Fibroblast of mammary gland (primary cell): Measurements from ENCODE around the gene FBXW8.
A peak's percentile ranks its signal among the peaks of the same experiment; 100 is the strongest.

ENCODE experiments used
- DNase-seq: peaks from one replicate; pipeline ENCODE4 v3.0.0-alpha.2; 2010; ENCODE audit warnings: low read depth
- H3K4me3 ChIP-seq: 2 replicates; pipeline ENCODE4 v1.5.1; 2011; ENCODE audit warnings: low read depth, mild to moderate bottlenecking, low read length, moderate library complexity; ENCODE audit not compliant: control insufficient read depth
- TF ChIP-seq, protein P1 (sequence below): conservative IDR thresholded peaks from 2 replicates; pipeline ENCODE4 v1.5.1; 2011; ENCODE audit warnings: low read depth, low read length, inconsistent platforms; ENCODE audit not compliant: control insufficient read depth, insufficient read depth

FBXW8 gene

DNA sequence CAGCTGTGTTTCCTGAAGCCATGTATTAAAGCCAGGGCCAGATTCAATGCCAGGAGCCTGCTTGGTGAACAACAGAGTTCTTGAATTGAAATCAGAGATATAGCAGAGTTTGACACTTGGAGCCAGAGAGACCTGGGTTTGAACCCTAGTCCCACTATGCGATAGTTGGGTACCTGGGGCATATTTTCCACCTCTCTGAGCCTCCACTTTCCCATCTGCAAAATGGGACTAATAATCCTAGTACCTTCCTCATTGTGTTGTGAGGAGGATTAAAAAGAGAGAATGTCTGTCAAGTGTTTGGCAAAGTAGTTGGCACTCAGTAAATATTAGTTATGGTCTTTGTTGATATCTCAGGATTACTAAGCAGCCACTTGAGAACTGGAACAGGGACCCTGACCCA lies 23.5 kb upstream of the FBXW8 start:
- DNase-seq: no peak
- H3K4me3 ChIP-seq: no peak overlapping the region
- TF ChIP-seq, protein P1, sequence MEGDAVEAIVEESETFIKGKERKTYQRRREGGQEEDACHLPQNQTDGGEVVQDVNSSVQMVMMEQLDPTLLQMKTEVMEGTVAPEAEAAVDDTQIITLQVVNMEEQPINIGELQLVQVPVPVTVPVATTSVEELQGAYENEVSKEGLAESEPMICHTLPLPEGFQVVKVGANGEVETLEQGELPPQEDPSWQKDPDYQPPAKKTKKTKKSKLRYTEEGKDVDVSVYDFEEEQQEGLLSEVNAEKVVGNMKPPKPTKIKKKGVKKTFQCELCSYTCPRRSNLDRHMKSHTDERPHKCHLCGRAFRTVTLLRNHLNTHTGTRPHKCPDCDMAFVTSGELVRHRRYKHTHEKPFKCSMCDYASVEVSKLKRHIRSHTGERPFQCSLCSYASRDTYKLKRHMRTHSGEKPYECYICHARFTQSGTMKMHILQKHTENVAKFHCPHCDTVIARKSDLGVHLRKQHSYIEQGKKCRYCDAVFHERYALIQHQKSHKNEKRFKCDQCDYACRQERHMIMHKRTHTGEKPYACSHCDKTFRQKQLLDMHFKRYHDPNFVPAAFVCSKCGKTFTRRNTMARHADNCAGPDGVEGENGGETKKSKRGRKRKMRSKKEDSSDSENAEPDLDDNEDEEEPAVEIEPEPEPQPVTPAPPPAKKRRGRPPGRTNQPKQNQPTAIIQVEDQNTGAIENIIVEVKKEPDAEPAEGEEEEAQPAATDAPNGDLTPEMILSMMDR: no peak

DNA sequence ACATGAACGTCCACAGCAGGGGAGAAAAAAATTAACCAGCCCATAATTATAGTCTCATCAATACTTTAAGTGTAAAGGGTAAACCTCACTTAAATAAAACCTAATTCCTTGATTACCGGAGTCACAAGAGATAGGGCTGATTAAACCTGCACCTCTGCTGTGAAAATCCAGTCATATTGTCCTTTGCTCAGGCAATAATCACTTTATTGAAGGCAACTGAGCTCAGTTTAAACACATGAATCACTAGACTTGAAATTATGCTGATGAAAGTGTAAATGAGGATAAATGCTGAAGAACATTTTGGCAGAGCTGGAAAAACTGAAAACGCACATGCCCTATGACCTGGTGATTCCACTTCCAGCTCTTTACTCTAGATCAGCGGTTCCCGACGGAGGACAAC lies 22.9 kb upstream of the FBXW8 start:
- DNase-seq: no peak
- TF ChIP-seq, protein P1: no peak

DNA sequence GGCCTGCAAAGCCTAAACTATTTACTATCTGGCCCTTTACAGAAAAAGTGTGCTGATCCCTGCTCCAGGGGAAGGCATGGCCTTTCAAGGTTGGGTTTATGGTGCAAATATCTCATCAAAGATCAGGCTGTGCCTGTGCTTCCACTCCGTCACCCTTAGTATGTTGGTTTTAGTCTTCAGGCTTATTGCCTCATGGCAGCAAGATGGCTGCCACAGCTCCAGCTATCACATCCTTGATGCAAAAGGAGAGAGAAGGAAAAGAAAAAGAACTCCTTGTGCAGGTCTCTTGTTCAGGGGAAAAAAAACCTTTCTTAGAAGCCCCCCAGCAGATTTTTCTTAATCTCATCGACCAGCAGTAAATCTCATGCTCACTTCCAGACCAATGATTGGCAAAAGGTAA lies 20.4 kb upstream of the FBXW8 start:
- DNase-seq: no peak
- no peak overlapping the region for H3K4me3 ChIP-seq
- TF ChIP-seq, protein P1: no peak

More for the DNA sequence above, 22.9 kb upstream of the FBXW8 start:
- no peak overlapping the region for H3K4me3 ChIP-seq

DNA sequence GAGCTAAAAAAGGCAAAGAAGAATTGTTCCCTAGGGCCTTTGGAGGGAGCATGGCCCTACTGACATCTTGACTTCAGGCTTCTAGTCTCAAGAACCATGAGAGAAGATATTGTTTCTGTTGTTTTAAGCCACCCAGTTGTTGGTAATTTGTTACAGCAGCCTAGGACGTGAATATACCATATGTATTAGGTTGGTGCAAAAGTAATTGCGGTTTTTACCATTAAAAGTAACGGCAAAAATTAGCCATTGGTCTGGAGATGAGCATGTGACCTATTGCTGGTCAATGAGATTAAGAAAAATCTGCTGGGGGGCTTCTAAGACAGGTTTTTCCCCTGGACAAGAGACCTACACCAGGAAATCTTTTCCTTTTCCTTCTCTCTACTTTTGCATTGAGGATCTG lies 19.7 kb upstream of the FBXW8 start:
- H3K4me3 ChIP-seq: no peak overlapping the region
- TF ChIP-seq, protein P1: no peak
- DNase-seq: no peak

DNA sequence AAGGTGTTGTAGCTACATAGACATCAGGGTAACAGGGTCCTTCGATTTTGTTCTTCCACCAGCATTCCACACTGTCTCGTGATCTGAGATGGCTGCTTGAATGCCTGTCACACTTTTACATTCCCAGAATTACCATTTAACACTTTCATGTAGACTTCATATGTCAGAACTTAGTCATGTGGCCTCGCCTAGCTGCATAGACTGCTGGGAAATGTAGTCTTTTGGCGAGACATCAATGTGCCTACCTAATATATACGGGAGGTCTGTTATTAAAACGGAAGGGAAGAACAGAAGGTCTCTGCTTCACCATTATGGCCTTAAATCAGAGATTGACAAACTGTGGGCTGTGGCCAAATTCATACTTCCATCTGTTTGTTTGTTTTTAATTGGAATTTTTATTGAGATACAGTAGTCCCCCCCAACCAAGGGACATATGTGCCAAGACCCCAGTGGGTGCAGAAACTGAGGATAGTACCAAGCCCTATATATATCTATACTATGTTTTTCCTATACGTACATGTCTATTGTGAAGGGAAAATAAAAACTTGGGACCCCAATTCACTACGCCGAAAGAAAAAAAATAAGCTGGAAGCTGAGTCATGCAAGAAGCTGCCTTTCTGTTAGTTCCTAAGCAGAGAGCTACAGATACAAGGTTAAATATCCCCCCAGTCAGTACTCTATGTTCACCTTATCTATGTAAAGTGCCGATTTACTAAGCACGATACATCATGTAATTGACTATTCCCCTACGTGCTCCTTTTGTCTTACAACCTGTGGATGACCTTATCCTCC lies 18.2 kb upstream of the FBXW8 start:
- peak; percentile 16 for DNase-seq
- TF ChIP-seq, protein P1: no peak
- H3K4me3 ChIP-seq: no peak overlapping the region

DNA sequence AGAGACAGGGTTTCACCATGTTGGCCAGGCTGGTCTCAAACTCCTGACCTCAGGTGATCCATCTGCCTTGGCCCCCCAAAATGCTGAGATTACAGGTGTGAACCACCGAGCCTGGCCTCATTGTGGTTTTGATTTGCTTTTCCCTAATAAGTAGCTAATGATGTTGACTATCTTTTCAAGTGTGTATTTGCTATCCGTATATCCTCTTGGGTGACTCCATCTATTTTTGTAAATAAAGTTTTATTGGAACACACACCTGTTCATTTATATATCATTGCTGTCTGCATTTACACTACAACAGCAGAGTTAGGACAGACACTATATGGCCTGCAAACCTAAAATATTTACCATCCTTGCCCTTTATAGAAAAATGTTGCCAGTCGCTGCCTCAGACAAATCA lies 15.8 kb upstream of the FBXW8 start:
- TF ChIP-seq, protein P1: no peak
- no peak overlapping the region for H3K4me3 ChIP-seq

More for the DNA sequence above, 15.8 kb upstream of the FBXW8 start:
- DNase-seq: no peak
